OCI-LY7 (cell line): ENCODE data around the gene SPATA21. TPM values are rescaled to one million over a fixed set of nuclear protein-coding genes. Genes with fewer than 3 reads are reported as not detected.

ENCODE experiments used
- BruUV-seq: library from RNA; stranded (reverse); fragments of 400-500 nt; replicated peaks from 2 replicates; lab custom pipeline; 2021; lab: Mats Ljungman, UMichigan
- CTCF ChIA-PET: fragments of 300-600 bp; sonication (Branson Sonifier 250); formaldehyde crosslinking; loops from one replicate; lab custom pipeline; 2022; ENCODE audit warnings: antibody characterized with exemption; ENCODE audit not compliant: unreplicated experiment; lab: Charles Lee
- POLR2A ChIA-PET: fragments of 300-600 bp; sonication (Branson Sonifier 250); formaldehyde crosslinking; loops from one replicate; lab custom pipeline; 2022; ENCODE audit warnings: antibody characterized with exemption; lab: Charles Lee
- DNase-seq: peaks from one replicate; pipeline ENCODE4 v3.0.0-alpha.2; 2015; ENCODE audit warnings: low spot score
- H2AFZ ChIP-seq: fragments of 200-600 bp; sonication (generic), shearing (Covaris generic); 2 replicates; pipeline ENCODE4 v1.6.1; 2014; ENCODE audit warnings: mild to moderate bottlenecking, antibody characterized with exemption, low read length, moderate library complexity
- H3K27ac ChIP-seq: fragments of 200-600 bp; sonication (generic); 2 replicates; pipeline ENCODE4 v1.5.1; 2014; ENCODE audit warnings: mixed run types, low read depth, mild to moderate bottlenecking, moderate library complexity, low read length, inconsistent platforms; ENCODE audit not compliant: poor library complexity, severe bottlenecking
- H3K36me3 ChIP-seq: fragments of 200-600 bp; sonication (generic); 2 replicates; pipeline ENCODE4 v1.6.1; 2014; ENCODE audit warnings: mild to moderate bottlenecking, antibody characterized with exemption, low read length, moderate library complexity, mixed read lengths; ENCODE audit not compliant: insufficient read depth
- H3K4me1 ChIP-seq: fragments of 200-600 bp; sonication (generic); 2 replicates; pipeline ENCODE4 v1.5.1; 2014; ENCODE audit warnings: mild to moderate bottlenecking, low read length; ENCODE audit not compliant: insufficient read depth, poor library complexity, severe bottlenecking
- H3K4me2 ChIP-seq: fragments of 200-600 bp; sonication (generic); 2 replicates; pipeline ENCODE4 v1.6.1; 2014; ENCODE audit warnings: mild to moderate bottlenecking, low read length
- H3K4me3 ChIP-seq: fragments of 200-600 bp; sonication (generic); 2 replicates; pipeline ENCODE4 v1.5.1; 2014; ENCODE audit warnings: mild to moderate bottlenecking, low read depth, low read length; ENCODE audit not compliant: poor library complexity, severe bottlenecking
- H3K79me2 ChIP-seq: fragments of 200-600 bp; sonication (generic); 2 replicates; pipeline ENCODE4 v1.6.1; 2016; ENCODE audit warnings: low read depth, mild to moderate bottlenecking, low read length, moderate library complexity, mixed read lengths; ENCODE audit not compliant: insufficient read depth
- H3K9me2 ChIP-seq: fragments of 200-600 bp; sonication (generic); 2 replicates; pipeline ENCODE4 v1.6.1; 2016; ENCODE audit warnings: mild to moderate bottlenecking, low read length, mixed read lengths; ENCODE audit not compliant: insufficient read depth
- H3K9me3 ChIP-seq: fragments of 200-600 bp; sonication (generic); 2 replicates; pipeline ENCODE4 v1.6.1; 2014; ENCODE audit warnings: mild to moderate bottlenecking, mixed run types, low read length, mixed read lengths
- H4K20me1 ChIP-seq: fragments of 200-600 bp; sonication (generic); 2 replicates; pipeline ENCODE4 v1.6.1; 2014; ENCODE audit warnings: mild to moderate bottlenecking, antibody characterized with exemption, low read length, moderate library complexity, mixed read lengths; ENCODE audit not compliant: insufficient read depth
- CTCF ChIP-seq: fragments of 200-600 bp; sonication (generic); conservative IDR thresholded peaks from 2 replicates; pipeline ENCODE4 v1.5.1; 2014; ENCODE audit warnings: mild to moderate bottlenecking, antibody characterized with exemption, low read length, moderate library complexity, mixed read lengths
- EZH2phosphoT487 ChIP-seq: fragments of 200-600 bp; sonication (generic); IDR thresholded peaks from 2 replicates; pipeline ENCODE4 v1.6.1; 2018; ENCODE audit warnings: low read depth, borderline replicate concordance, mild to moderate bottlenecking, mixed run types, antibody characterized with exemption, low read length, moderate library complexity, mixed read lengths
- intact Hi-C: fragments of 100-400 bp; cut with micrococcal nuclease; formaldehyde crosslinking; loops from one replicate; pipeline ENCODE4 v1.10.0; 2022; ENCODE audit not compliant: unreplicated experiment
- total RNA-seq, 2 experiments: library from RNA; depleted of rRNA in 1 of 2; stranded (reverse); fragments of >200 nt in 1 of 2; shearing (Covaris generic) in 1 of 2; gene quantifications; 2 replicates each; pipeline ENCODE4 v1.2.3, GENCODE V29; 2014 to 2022

Gene SPATA21
- total RNA-seq, 2 experiments from 2014 or later: 0.40 TPM; not detected in 1

GRCh38 chr1:16349847-16350406 lies 87.3 kb downstream of the SPATA21 start:
- Histone ChIP-seq H3K4me3 (no peak overlapping the region), H3K4me2 (peak overlapping the region; percentile 25), H3K9me2 (no peaks in the 10 kb centered on the region), H3K4me1 (peaks cover 29% of the 10 kb centered on the region), H2AFZ (no peak overlapping the region), H3K9me3 (no peaks in the 10 kb centered on the region), H4K20me1 (peaks cover 12% of the 10 kb centered on the region; the same call in 1 of the 2 replicates), H3K36me3 (peaks cover 7% of the 10 kb centered on the region), H3K79me2 (peaks cover 60% of the 10 kb centered on the region), H3K27ac (no peak overlapping the region)
- ChIA-PET POLR2A (interaction anchor here (0.7 kb wide), 1 partner anchor 106 kb away, joined by 4 read pairs; no protein-coding TSS in a partner anchor), CTCF (no interaction called here)
- no peak for DNase-seq
- no peak for TF ChIP-seq EZH2phosphoT487
- TF ChIP-seq CTCF: no peak
- BruUV-seq: no TSS peak
- intact Hi-C loops: loop anchor here (5.0 to 10.0 kb wide), 3 partner anchors 98 to 375 kb away; partner anchors contain the start of genes CPLANE2 and ZBTB17

Other genes starting within 250 kb of the SPATA21 start
- 2.7 and 5.9 TPM in 2 replicates for gene ARHGEF19, start 224.8 kb downstream of the SPATA21 start, total RNA-seq (2014; rRNA removed; shearing (Covaris generic))
- 3.9 and 6.2 TPM in 2 replicates for gene ARHGEF19, start 224.8 kb downstream of the SPATA21 start, total RNA-seq (2022)
- gene CPLANE2, start 200.2 kb downstream of the SPATA21 start, total RNA-seq (2014; rRNA removed; shearing (Covaris generic)): 7.9 and 11.6 TPM in 2 replicates
- gene CPLANE2, start 200.2 kb downstream of the SPATA21 start, total RNA-seq (2022): 15.4 and 15.6 TPM in 2 replicates
- gene FBXO42, start 84.9 kb downstream of the SPATA21 start, total RNA-seq (2014; rRNA removed; shearing (Covaris generic)): 18.1 and 22.9 TPM in 2 replicates
- 18.4 and 20.0 TPM in 2 replicates for gene FBXO42, start 84.9 kb downstream of the SPATA21 start, total RNA-seq (2022)
- gene SZRD1, start 70.2 kb downstream of the SPATA21 start, total RNA-seq (2014; rRNA removed; shearing (Covaris generic)): 50.3 and 57.2 TPM in 2 replicates
- gene SZRD1, start 70.2 kb downstream of the SPATA21 start, total RNA-seq (2022): 96.0 and 98.9 TPM in 2 replicates
- 59.0 and 69.2 TPM in 2 replicates for gene NECAP2, start 3.3 kb upstream of the SPATA21 start, total RNA-seq (2014; rRNA removed; shearing (Covaris generic))
- gene NECAP2, start 3.3 kb upstream of the SPATA21 start, total RNA-seq (2022): 47.2 and 51.8 TPM in 2 replicates
- under 0.01 TPM in 2 replicates for gene RNU1-1, start 76.9 kb upstream of the SPATA21 start, total RNA-seq (2014; rRNA removed; shearing (Covaris generic))
- gene RNU1-1, start 76.9 kb upstream of the SPATA21 start, total RNA-seq (2022): 1,721 and 1,968 TPM in 2 replicates
- 9.0 and 11.0 TPM in 2 replicates for gene NBPF1, start 176.1 kb upstream of the SPATA21 start, total RNA-seq (2014; rRNA removed; shearing (Covaris generic))
- 33.1 and 34.1 TPM in 2 replicates for gene NBPF1, start 176.1 kb upstream of the SPATA21 start, total RNA-seq (2022)
- under 0.01 TPM in 2 replicates for gene RNU1-3, start 229.5 kb upstream of the SPATA21 start, total RNA-seq (2014; rRNA removed; shearing (Covaris generic))
- gene RNU1-3, start 229.5 kb upstream of the SPATA21 start, total RNA-seq (2022): 1,721 and 1,968 TPM in 2 replicates